Lower lobe of right lung (tissue), 2 donors: ENCODE measurements around the gene XPR1. TPM values are rescaled to one million over a fixed set of nuclear protein-coding genes. Genes with fewer than 3 reads are reported as not detected.

ENCODE experiments used
- ATAC-seq, 2 donors: fragments of 200-7000 bp; cut with Tn5 transposase; one replicate each; pipeline ENCODE4 v1.9.1; 2020 to 2022; ENCODE audit warnings: mild to moderate bottlenecking in 2 of 2, moderate library complexity in 2 of 2
- DNase-seq: peaks from one replicate; pipeline ENCODE4 v3.0.0-alpha.2; 2020
- H3K27ac ChIP-seq: fragments of 200-600 bp; one replicate; pipeline ENCODE4 v1.8.0; 2022
- H3K27me3 ChIP-seq: fragments of 200-600 bp; one replicate; pipeline ENCODE4 v1.8.0; 2022; ENCODE audit warnings: low read depth
- H3K36me3 ChIP-seq: fragments of 200-600 bp; one replicate; pipeline ENCODE4 v1.8.0; 2022; ENCODE audit warnings: mild to moderate bottlenecking
- H3K4me1 ChIP-seq: fragments of 200-600 bp; one replicate; pipeline ENCODE4 v1.8.0; 2022
- H3K4me3 ChIP-seq: fragments of 200-600 bp; one replicate; pipeline ENCODE4 v1.8.0; 2022; ENCODE audit warnings: mild to moderate bottlenecking
- H3K9me3 ChIP-seq: fragments of 200-600 bp; one replicate; pipeline ENCODE4 v1.8.0; 2022
- CTCF ChIP-seq: fragments of 200-600 bp; IDR thresholded peaks from one replicate; pipeline ENCODE4 v1.8.0; 2022; ENCODE audit warnings: antibody characterized with exemption, mild to moderate bottlenecking
- intact Hi-C: fragments of 100-400 bp; cut with DNase I; formaldehyde crosslinking; loops from one replicate; pipeline ENCODE4 v1.11.0; 2022
- total RNA-seq: library from RNA; stranded (reverse); fragmentation: NEBNext Ultra II Directional; extraction: Animal tissue kit (Norgen Biotek cat#: 25700); gene quantifications from one replicate; pipeline ENCODE4 v1.2.1, GENCODE V29; 2021
- donor health status: DM: no; HTN: yes; CAD: no; lungs with severe emphysema.

Gene XPR1
- total RNA-seq, 1 donor from 2014 or later, result 21.1 TPM

- no peak for TF ChIP-seq CTCF
- intact Hi-C loops, result no loop called here
- H3K27ac ChIP-seq, result no peak overlapping the region
- no peaks in the 10 kb centered on the region for H3K27me3 ChIP-seq
- no peaks in the 10 kb centered on the region for H3K36me3 ChIP-seq
- H3K4me1 ChIP-seq, result no peaks in the 10 kb centered on the region
- no peak for DNase-seq
- H3K9me3 ChIP-seq, result peaks cover under 1% of the 10 kb centered on the region
- ATAC-seq, result no peak
- H3K4me3 ChIP-seq, result no peak overlapping the region
Observed at GRCh38 chr1:180838535-180838934, 206.7 kb downstream of the XPR1 start.

- no peak for ATAC-seq
- Histone ChIP-seq H3K36me3 (no peaks in the 10 kb centered on the region), H3K27ac (no peak overlapping the region), H3K4me1 (no peaks in the 10 kb centered on the region), H3K4me3 (no peak overlapping the region), H3K9me3 (no peaks in the 10 kb centered on the region), H3K27me3 (no peaks in the 10 kb centered on the region)
- no peak for DNase-seq
- TF ChIP-seq CTCF, result no peak
- intact Hi-C loops, result no loop called here
Observed at GRCh38 chr1:180839547-180839946, 207.7 kb downstream of the XPR1 start.

GRCh38 chr1:180841415-180841814 lies 209.6 kb downstream of the XPR1 start:
- no peak overlapping the region for H3K4me3 ChIP-seq
- no peaks in the 10 kb centered on the region for H3K4me1 ChIP-seq
- no peaks in the 10 kb centered on the region for H3K27me3 ChIP-seq
- no peak overlapping the region for H3K27ac ChIP-seq
- no peak for TF ChIP-seq CTCF
- no peaks in the 10 kb centered on the region for H3K36me3 ChIP-seq
- no peak for DNase-seq
- no peaks in the 10 kb centered on the region for H3K9me3 ChIP-seq
- ATAC-seq, result no peak
- intact Hi-C loops, result no loop called here

- no peak for DNase-seq
- intact Hi-C loops, result no loop called here
Observed at GRCh38 chr1:180842052-180842451, 210.2 kb downstream of the XPR1 start.

GRCh38 chr1:180842491-180843275 lies 210.9 kb downstream of the XPR1 start:
- H3K4me1 ChIP-seq, result no peaks in the 10 kb centered on the region
- TF ChIP-seq CTCF, result no peak
- no peaks in the 10 kb centered on the region for H3K27me3 ChIP-seq
- no peak for ATAC-seq
- no peak for DNase-seq
- H3K36me3 ChIP-seq, result no peaks in the 10 kb centered on the region
- H3K4me3 ChIP-seq, result no peak overlapping the region
- intact Hi-C loops, result no loop called here
- H3K27ac ChIP-seq, result no peak overlapping the region
- H3K9me3 ChIP-seq, result no peaks in the 10 kb centered on the region

More at GRCh38 chr1:180842052-180842451, 210.2 kb downstream of the XPR1 start:
- Histone ChIP-seq H3K27me3 (no peaks in the 10 kb centered on the region), H3K27ac (no peak overlapping the region), H3K4me1 (no peaks in the 10 kb centered on the region), H3K36me3 (no peaks in the 10 kb centered on the region), H3K4me3 (no peak overlapping the region), H3K9me3 (no peaks in the 10 kb centered on the region)
- no peak for TF ChIP-seq CTCF
- ATAC-seq, result no peak
